AG10803 (cell line): Measurements from ENCODE around the gene NPLOC4.

Experiments used
- DNase-seq: peaks from one replicate; pipeline ENCODE4 v3.0.0; 2010; ENCODE audit warnings: low read depth
- H3K4me3 ChIP-seq: 2 replicates; pipeline ENCODE4 v1.5.1; 2011; ENCODE audit warnings: mild to moderate bottlenecking, low read length, control low read depth
- TF ChIP-seq, protein P1 (sequence below): conservative IDR thresholded peaks from 2 replicates; pipeline ENCODE4 v1.5.1; 2011; ENCODE audit warnings: mild to moderate bottlenecking, low read length, control low read depth, inconsistent platforms

The NPLOC4 gene

DNA sequence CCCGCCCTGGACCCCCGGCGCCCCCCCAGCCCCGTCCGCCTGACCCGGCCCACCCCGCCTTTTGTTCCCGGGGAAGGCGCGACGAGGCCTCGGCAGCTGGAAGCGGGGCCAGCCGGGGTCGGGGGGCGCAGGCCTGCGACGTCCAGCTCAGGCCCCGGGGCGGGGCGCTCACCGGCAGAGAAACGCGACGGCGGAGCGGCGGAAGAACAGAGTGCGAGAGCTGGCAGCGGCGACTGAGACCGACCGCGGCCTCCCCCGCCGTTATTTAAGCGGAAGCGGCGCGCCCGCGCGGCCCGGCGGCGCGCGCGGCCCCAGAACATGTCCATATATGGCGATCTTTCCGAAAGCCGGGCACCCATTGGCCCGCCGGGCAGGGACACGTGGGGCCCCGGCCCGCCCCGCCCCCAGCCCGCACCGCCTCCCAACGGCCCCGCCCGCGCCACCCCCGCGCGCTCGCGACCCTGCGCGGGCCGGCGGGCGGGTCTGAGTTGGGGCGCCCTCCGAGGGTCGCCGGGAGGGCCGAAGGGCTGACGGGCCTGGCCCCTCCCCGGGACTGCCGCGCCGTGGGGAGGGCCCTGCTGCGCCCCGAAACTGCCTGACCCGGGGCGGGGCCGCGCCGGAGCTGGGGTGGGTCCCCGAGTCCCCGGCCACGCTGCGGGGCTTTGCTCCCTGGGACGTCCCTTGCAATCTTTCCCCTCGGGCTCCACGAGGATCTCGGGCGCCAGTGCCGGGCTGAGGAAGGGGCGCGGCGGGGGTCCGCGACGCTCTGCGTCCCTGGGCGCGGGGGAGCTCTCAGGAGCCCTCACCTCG is 124.1 kb downstream of the NPLOC4 start, which contains the start of gene ACTG1:
Gene ACTG1 (minus strand): TSS at position 238 of the 810 bp plus-strand sequence. CDS start 445 bp downstream, outside the sequence.
- TF ChIP-seq, protein P1, sequence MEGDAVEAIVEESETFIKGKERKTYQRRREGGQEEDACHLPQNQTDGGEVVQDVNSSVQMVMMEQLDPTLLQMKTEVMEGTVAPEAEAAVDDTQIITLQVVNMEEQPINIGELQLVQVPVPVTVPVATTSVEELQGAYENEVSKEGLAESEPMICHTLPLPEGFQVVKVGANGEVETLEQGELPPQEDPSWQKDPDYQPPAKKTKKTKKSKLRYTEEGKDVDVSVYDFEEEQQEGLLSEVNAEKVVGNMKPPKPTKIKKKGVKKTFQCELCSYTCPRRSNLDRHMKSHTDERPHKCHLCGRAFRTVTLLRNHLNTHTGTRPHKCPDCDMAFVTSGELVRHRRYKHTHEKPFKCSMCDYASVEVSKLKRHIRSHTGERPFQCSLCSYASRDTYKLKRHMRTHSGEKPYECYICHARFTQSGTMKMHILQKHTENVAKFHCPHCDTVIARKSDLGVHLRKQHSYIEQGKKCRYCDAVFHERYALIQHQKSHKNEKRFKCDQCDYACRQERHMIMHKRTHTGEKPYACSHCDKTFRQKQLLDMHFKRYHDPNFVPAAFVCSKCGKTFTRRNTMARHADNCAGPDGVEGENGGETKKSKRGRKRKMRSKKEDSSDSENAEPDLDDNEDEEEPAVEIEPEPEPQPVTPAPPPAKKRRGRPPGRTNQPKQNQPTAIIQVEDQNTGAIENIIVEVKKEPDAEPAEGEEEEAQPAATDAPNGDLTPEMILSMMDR, result no peak
- peak within 1 kb of the TSS; percentile 95 for H3K4me3 ChIP-seq
- DNase-seq, result peak; percentile 93

DNA sequence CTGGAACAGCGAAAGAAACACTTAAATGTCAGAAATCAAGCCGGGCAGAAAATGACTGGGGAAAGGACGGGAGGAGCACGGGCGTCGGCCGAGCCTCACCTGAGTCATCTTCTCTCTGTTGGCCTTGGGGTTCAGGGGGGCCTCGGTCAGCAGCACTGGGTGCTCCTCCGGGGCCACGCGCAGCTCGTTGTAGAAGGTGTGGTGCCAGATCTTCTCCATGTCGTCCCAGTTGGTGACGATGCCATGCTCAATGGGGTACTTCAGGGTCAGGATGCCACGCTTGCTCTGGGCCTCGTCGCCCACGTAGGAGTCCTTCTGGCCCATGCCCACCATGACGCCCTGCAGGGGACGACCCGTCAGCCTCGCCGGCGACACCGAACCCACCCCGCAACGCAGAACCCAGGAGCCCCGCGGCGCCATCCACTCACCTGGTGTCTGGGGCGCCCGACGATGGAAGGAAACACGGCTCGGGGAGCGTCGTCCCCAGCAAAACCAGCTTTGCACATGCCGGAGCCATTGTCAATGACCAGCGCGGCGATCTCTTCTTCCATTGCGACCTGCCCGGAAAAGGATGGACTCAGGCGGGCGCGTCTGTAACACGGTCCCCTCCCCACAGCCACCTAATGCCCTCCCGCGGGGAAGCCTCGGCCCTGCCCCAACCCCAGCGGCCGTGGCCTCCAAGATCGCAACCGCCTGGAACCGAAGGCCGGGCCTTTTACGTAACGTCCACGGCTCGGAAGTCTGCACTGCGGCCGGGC is 124.9 kb downstream of the NPLOC4 start:
- peak overlapping the region; percentile 95 for H3K4me3 ChIP-seq
- TF ChIP-seq, protein P1, result no peak
- no peak for DNase-seq

- TF ChIP-seq, protein P1, result no peak
- H3K4me3 ChIP-seq, result peak overlapping the region; percentile 95
- no peak for DNase-seq
Observed at GRCh38 chr17:81511554-81511803, 125.4 kb downstream of the NPLOC4 start.

GRCh38 chr17:81510785-81511553 is 125.9 kb downstream of the NPLOC4 start:
- TF ChIP-seq, protein P1, result no peak
- DNase-seq, result no peak
- H3K4me3 ChIP-seq, result peak overlapping the region; percentile 95

DNA sequence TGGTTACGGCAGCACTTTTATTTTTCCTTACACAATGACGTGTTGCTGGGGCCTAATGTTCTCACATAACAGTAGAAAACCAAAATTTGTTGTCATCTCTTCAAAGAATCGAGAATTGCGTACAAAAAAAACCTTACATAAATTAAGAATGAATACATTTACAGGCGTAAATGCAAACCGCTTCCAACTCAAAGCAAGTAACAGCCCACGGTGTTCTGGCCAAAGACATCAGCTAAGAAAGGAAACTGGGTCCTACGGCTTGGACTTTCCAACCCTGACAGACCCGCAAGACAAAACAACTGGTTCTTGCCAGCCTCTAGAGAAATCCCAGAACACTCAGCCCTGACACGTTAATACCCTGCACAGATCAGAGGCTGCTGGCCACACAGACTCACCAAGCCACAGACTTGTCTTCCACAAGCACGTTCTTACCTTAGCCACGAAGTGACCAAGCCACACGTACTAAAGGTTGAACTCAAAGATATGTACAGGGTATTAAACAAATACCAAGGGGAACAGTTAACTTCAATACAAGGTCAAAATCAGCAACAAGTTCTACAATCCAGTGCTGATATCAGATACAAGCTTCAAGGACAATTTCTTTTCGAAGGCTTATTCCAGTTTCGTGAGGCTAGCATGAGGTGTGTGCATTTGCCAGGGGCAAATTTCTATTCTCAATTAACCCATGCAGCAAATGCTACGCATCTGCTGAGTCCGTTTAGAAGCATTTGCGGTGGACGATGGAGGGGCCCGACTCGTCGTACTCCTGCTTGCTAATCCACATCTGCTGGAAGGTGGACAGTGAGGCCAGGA is 126.7 kb downstream of the NPLOC4 start:
- TF ChIP-seq, protein P1, result no peak
- peak overlapping the region; percentile 95 for H3K4me3 ChIP-seq
- no peak for DNase-seq

DNA sequence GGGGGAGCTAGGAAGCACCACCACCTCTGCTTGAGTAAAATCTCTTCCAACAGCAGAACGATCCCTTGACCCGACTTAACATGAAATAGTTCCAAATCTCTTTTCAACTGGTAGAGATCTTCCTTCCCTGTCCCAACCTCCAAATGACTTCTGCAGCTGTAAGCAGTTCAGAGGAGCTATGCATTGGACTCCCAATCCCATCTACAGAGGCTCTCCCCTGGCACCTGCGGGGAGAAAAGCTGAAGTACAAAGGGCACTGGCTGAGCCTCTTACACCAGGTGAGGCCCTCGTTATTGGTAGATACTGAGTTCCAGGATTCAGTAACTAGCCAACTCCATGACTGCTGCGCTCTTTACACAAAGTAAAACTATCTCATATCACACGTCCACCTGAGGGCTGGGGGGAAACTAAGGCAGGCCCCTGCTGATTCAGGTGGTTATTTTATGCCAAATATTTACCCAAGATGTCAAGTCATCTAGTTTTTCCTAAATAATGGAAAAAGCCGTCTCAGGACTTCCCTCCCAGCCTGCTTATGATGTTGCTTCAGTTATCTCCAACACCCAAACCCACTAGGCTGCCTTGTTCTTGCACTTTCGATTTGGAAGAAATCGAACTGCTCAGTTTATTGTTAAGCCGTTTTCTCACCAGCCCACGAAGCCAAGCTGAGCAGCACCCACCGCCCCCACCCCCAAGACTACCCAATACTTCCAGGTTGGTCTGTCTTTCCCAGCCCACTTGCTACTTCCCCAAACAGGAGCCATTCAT is 127.5 kb downstream of the NPLOC4 start:
- DNase-seq, result no peak
- H3K4me3 ChIP-seq, result peak overlapping the region; percentile 95
- TF ChIP-seq, protein P1, result no peak
